Brain microvascular endothelial cell (primary cell): ENCODE data around the gene DIP2B.
A peak's percentile ranks its signal among the peaks of the same experiment; 100 is the strongest.

Source experiments
- DNase-seq: peaks from one replicate; pipeline ENCODE4 v3.0.0-alpha.2; 2020
- H3K27ac ChIP-seq: fragments of 250-450 bp; sonication (Bioruptor Pico); 2 replicates; pipeline ENCODE4 v1.5.1; 2020; ENCODE audit warnings: mild to moderate bottlenecking, moderate library complexity
- H3K27me3 ChIP-seq: fragments of 250-450 bp; sonication (Bioruptor Pico); replicated peaks from 2 replicates; pipeline ENCODE4 v1.5.1; 2020; ENCODE audit warnings: mild to moderate bottlenecking
- H3K36me3 ChIP-seq: fragments of 250-450 bp; sonication (Bioruptor Pico); replicated peaks from 2 replicates; pipeline ENCODE4 v1.5.1; 2020; ENCODE audit warnings: mild to moderate bottlenecking
- H3K4me3 ChIP-seq: 2 replicates; pipeline ENCODE4 v1.5.1; 2011; ENCODE audit warnings: low read depth, mild to moderate bottlenecking, control low read depth, low read length, moderate library complexity
- CTCF ChIP-seq: IDR thresholded peaks from 2 replicates; pipeline ENCODE4 v1.5.1; 2011; ENCODE audit warnings: low read depth, mild to moderate bottlenecking, moderate library complexity, low read length, control low read depth, inconsistent platforms; ENCODE audit errors: missing control alignments
- in situ Hi-C: cut with HindIII; loops from 2 replicates; pipeline ENCODE4 v1.10.0; 2017; ENCODE audit warnings: low sequenced_read_pairs, low pct_ligation_motif_present

The DIP2B gene

GRCh38 chr12:50599366-50600095 is 94.7 kb downstream of the DIP2B start:
- no peak for DNase-seq
- H3K36me3 ChIP-seq, result no peaks in the 10 kb centered on the region
- H3K27ac ChIP-seq, result no peak overlapping the region
- no peaks in the 10 kb centered on the region for H3K27me3 ChIP-seq
- H3K4me3 ChIP-seq, result no peak overlapping the region
- TF ChIP-seq CTCF, result no peak
- in situ Hi-C loops, result no loop called here

DNA sequence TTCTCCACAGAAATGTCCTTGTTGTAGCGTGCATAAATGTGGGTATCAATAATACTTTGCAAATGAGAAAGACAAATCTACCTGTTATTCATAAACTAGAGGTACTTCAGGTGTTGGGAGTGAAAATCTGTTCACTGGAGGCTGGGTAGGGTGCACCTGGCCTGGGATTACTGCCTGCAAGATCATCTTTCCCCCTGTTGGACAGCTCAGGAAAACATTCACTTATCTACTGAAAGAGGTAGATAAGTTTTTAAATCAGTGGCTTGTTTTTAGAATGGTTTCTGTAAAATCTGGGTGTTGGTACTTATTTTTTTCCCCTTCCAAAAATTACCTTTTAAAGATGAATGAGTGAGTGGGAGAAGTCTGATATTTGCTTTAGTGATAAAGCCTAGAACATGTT is 95.6 kb downstream of the DIP2B start:
- H3K36me3 ChIP-seq, result no peaks in the 10 kb centered on the region
- no peaks in the 10 kb centered on the region for H3K27me3 ChIP-seq
- DNase-seq, result no peak
- no peak overlapping the region for H3K27ac ChIP-seq
- in situ Hi-C loops, result no loop called here
- no peak for TF ChIP-seq CTCF
- H3K4me3 ChIP-seq, result no peak overlapping the region

DNA sequence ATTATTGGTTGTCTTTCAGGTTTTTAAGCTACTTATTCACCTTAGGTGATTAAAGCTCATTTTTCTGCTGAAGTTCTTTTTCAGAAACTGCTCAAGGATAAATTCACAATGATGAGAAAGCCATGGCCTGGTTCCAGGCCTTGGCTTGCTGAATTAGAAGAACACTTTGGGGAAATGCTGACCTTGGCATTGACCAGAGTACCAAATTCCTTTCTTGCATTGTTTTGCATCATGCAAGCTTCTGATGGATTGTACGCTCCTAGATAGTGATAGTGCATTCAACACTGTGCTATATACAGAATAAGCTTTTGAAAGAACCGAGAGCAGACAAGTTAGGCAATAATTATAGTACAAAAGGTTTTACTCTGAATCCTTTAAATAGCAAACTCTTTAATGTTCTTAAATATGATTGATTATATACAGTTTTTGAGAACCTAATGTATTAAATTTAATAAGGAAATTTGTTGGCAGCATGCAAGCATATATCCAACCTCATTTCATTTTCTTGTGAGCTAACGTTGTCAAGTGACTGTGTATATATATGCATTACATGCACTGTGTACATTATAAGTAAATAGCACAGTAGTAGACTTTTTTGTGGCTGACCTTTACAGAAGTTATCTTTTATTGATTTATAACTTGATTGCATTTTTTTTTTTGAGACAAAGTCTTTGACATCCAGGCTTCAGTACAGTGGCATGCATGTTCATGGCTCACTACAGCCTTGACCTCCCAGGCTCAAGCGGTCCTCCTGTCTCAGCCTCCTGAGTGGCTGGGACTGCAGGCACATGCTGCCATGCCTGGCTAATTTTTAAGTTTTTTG is 99.2 kb downstream of the DIP2B start:
- H3K4me3 ChIP-seq, result no peak overlapping the region
- no peaks in the 10 kb centered on the region for H3K36me3 ChIP-seq
- H3K27me3 ChIP-seq, result no peaks in the 10 kb centered on the region
- peak; percentile 32 for DNase-seq
- no peak for TF ChIP-seq CTCF
- in situ Hi-C loops, result no loop called here
- no peak overlapping the region for H3K27ac ChIP-seq

DNA sequence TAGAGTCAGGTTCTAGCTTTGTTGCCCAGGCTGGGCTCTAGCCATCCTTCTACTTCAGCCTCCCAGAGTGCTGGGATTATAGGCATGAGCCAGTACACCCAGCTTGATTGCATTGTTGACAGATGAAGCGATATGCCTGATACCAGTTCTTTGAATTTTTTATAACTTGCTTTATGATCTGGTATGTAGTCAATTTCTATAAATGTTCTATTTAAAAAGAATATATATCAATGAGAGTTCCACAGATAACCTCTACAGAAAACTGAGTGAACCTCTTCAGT is 99.8 kb downstream of the DIP2B start:
- Histone ChIP-seq H3K27me3 (no peaks in the 10 kb centered on the region), H3K36me3 (no peaks in the 10 kb centered on the region), H3K27ac (no peak overlapping the region), H3K4me3 (no peak overlapping the region)
- in situ Hi-C loops, result no loop called here
- no peak for DNase-seq
- TF ChIP-seq CTCF, result no peak

GRCh38 chr12:50606675-50607375 is 102.0 kb downstream of the DIP2B start:
- TF ChIP-seq CTCF, result no peak
- in situ Hi-C loops, result no loop called here
- Histone ChIP-seq H3K27me3 (no peaks in the 10 kb centered on the region), H3K36me3 (no peaks in the 10 kb centered on the region), H3K27ac (no peak overlapping the region), H3K4me3 (no peak overlapping the region)
- DNase-seq, result no peak
